OCI-LY3 (cell line): Measurements from ENCODE around the gene NR1H3.

Experiments
- H2AFZ ChIP-seq: fragments of 200-600, 300-600 bp; shearing (Covaris generic); 2 replicates; pipeline ENCODE4 v1.6.0; 2014; ENCODE audit warnings: antibody characterized with exemption, low read depth, low read length
- H3K27ac ChIP-seq: fragments of 200-600, 300-600 bp; sonication (generic); 2 replicates; pipeline ENCODE4 v1.5.1; 2014; ENCODE audit warnings: mild to moderate bottlenecking, low read length, moderate library complexity, mixed read lengths
- H3K27me3 ChIP-seq: fragments of 200-600, 300-600 bp; sonication (generic); 2 replicates; pipeline ENCODE4 v1.6.1; 2014; ENCODE audit warnings: low read depth, low read length, mixed read lengths
- H3K36me3 ChIP-seq: fragments of 200-600, 300-600 bp; sonication (generic); replicated peaks from 2 replicates; pipeline ENCODE3; 2014; ENCODE audit warnings: low read depth, low read length, mixed read lengths
- H3K4me1 ChIP-seq: fragments of 300-600, 200-600 bp; sonication (generic); 2 replicates; pipeline ENCODE4 v1.6.1; 2014; ENCODE audit warnings: low read length, mixed read lengths
- H3K4me2 ChIP-seq: fragments of 200-600, 300-600 bp; sonication (generic); 2 replicates; pipeline ENCODE4 v1.6.1; 2014; ENCODE audit warnings: low read length, mixed read lengths
- H3K4me3 ChIP-seq: fragments of 300-600, 200-600 bp; sonication (generic); 2 replicates; pipeline ENCODE4 v1.5.1; 2014; ENCODE audit warnings: antibody characterized with exemption, mild to moderate bottlenecking, low read length, moderate library complexity
- H3K79me2 ChIP-seq: fragments of 300-600, 200-600 bp; shearing (Covaris generic); 2 replicates; pipeline ENCODE4 v1.6.1; 2014; ENCODE audit warnings: mild to moderate bottlenecking, low read length, mixed read lengths
- H3K9ac ChIP-seq: fragments of 300-600, 200-600 bp; shearing (Covaris generic); 2 replicates; pipeline ENCODE4 v1.6.0; 2014; ENCODE audit warnings: mild to moderate bottlenecking, low read length, moderate library complexity
- H3K9me3 ChIP-seq: fragments of 200-600, 300-600 bp; shearing (Covaris generic); 2 replicates; pipeline ENCODE4 v1.6.1; 2014; ENCODE audit warnings: low read length, mixed read lengths; ENCODE audit not compliant: insufficient read depth
- H4K20me1 ChIP-seq: fragments of 200-600, 300-600 bp; sonication (generic); 2 replicates; pipeline ENCODE4 v1.6.1; 2016; ENCODE audit warnings: low read length, mixed read lengths; ENCODE audit not compliant: insufficient read depth
- EZH2phosphoT487 ChIP-seq: fragments of 200-600 bp; shearing (Covaris generic); IDR thresholded peaks from 2 replicates; pipeline ENCODE4 v1.6.1; 2018; ENCODE audit warnings: antibody characterized with exemption, mixed run types, low read depth
- TF ChIP-seq, protein P1 (sequence below): fragments of 200-600, 300-600 bp; sonication (generic); IDR thresholded peaks from 2 replicates; pipeline ENCODE4 v1.5.1; 2014; ENCODE audit warnings: antibody characterized with exemption, low read length, low read depth

The NR1H3 gene

DNA sequence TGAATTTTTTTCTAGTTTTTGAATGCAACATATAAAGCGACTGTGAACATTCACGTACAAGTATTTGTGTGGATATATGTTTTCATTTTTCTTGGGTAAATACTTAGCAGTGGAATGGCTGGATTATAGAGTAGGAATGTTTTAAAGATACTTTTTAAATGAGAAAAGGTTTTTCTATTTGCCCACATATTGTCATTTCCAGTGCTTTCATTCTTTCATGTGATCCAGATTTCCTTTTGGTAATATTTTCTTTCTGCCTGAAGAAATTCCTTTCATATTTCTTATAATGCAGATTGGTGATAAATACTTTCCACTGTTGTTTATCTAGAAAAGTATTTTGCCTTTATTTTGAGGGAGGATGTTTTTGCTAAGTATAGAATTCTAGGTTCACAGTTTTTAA, 35.1 kb upstream of the NR1H3 start:
- Histone ChIP-seq H3K27me3 (no peaks in the 10 kb centered on the region), H3K36me3 (peaks cover 42% of the 10 kb centered on the region), H3K4me2 (no peak overlapping the region), H3K4me3 (no peak overlapping the region), H2AFZ (no peak overlapping the region), H4K20me1 (peaks cover 8% of the 10 kb centered on the region; the same call in 1 of the 2 replicates), H3K9ac (no peak overlapping the region), H3K27ac (no peak overlapping the region), H3K9me3 (no peaks in the 10 kb centered on the region), H3K4me1 (peaks cover 20% of the 10 kb centered on the region), H3K79me2 (peaks cover 5% of the 10 kb centered on the region; the same call in 1 of the 2 replicates)
- TF ChIP-seq EZH2phosphoT487: no peak
- TF ChIP-seq, protein P1, sequence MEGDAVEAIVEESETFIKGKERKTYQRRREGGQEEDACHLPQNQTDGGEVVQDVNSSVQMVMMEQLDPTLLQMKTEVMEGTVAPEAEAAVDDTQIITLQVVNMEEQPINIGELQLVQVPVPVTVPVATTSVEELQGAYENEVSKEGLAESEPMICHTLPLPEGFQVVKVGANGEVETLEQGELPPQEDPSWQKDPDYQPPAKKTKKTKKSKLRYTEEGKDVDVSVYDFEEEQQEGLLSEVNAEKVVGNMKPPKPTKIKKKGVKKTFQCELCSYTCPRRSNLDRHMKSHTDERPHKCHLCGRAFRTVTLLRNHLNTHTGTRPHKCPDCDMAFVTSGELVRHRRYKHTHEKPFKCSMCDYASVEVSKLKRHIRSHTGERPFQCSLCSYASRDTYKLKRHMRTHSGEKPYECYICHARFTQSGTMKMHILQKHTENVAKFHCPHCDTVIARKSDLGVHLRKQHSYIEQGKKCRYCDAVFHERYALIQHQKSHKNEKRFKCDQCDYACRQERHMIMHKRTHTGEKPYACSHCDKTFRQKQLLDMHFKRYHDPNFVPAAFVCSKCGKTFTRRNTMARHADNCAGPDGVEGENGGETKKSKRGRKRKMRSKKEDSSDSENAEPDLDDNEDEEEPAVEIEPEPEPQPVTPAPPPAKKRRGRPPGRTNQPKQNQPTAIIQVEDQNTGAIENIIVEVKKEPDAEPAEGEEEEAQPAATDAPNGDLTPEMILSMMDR: no peak

DNA sequence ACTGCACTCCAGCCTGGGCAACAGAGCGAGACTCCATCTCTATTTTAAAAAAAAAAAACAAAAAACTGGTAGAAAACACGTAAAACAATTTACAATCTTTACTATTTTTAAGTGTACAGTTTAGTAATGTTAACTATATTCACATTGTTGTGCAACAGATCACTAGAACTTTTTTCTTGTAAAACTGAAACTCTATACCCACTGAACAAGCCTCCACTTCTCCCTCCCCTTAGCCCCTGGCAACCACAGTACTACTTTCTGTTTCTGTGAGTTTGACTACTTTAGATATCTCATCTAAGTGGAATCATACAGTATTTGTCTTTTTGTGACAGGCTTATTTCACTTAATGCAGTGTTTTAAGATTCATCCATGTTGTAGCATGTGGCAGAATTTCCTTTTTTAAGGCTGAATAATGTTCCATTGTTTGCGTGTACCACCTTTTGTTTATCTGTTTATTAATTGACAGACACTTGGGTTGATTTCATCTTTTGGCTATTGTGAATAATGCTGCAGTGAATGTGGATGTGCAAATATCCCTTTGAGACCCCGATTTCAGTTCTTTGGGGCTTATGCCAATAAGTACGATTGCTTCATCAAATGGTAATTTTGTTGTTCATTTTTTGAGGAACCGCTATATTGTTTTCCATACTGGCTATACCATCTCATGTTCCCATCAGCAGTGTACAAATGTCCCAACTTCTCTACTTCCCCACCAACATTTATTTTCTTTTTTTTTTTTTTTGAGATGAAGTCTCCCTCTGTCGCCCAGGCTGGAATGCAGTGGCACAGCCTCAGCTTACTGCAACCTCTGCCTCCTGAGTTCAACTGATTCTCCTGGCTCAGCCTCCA, 32.0 kb upstream of the NR1H3 start:
- Histone ChIP-seq H3K27me3 (no peaks in the 10 kb centered on the region), H3K9ac (no peak overlapping the region), H2AFZ (no peak overlapping the region), H3K79me2 (no peaks in the 10 kb centered on the region), H3K36me3 (peaks cover 29% of the 10 kb centered on the region), H3K4me3 (no peak overlapping the region), H4K20me1 (0 out of 2 replicates have a peak, but pooled peaks cover 4% of the 10 kb centered on the region), H3K27ac (no peak overlapping the region), H3K9me3 (no peaks in the 10 kb centered on the region), H3K4me2 (no peak overlapping the region), H3K4me1 (peaks cover 7% of the 10 kb centered on the region; the same call in 1 of the 2 replicates)
- TF ChIP-seq, protein P1: no peak
- TF ChIP-seq EZH2phosphoT487: no peak

DNA sequence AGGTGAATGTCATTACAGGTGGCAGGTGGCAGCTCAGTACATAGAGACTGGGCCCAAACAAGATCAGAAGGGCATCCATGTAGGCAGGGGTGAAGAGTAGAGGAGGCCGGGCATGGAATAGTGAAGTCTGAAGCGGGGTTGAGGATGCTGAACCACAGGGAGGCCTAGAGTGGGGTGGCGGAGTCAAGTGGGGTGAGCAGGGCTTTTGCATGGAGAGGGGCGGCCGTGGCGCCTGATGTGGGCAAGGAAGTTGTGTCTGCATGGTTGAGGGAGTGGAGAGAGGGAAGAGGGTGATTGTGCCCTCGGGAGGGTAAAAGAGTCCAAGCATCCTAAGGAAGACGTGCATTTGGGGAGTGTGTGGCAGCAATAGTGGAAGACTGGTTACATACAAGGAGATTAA, 28.6 kb upstream of the NR1H3 start:
- Histone ChIP-seq H4K20me1 (0 out of 2 replicates have a peak, but pooled peaks cover 4% of the 10 kb centered on the region), H3K27me3 (no peaks in the 10 kb centered on the region), H3K27ac (no peak overlapping the region), H3K36me3 (peaks cover 20% of the 10 kb centered on the region), H3K4me2 (no peak overlapping the region), H3K4me1 (peaks cover 7% of the 10 kb centered on the region; the same call in 1 of the 2 replicates), H3K4me3 (no peak overlapping the region), H3K79me2 (no peaks in the 10 kb centered on the region), H3K9ac (no peak overlapping the region), H2AFZ (no peak overlapping the region), H3K9me3 (no peaks in the 10 kb centered on the region)
- TF ChIP-seq, protein P1: no peak
- TF ChIP-seq EZH2phosphoT487: no peak

DNA sequence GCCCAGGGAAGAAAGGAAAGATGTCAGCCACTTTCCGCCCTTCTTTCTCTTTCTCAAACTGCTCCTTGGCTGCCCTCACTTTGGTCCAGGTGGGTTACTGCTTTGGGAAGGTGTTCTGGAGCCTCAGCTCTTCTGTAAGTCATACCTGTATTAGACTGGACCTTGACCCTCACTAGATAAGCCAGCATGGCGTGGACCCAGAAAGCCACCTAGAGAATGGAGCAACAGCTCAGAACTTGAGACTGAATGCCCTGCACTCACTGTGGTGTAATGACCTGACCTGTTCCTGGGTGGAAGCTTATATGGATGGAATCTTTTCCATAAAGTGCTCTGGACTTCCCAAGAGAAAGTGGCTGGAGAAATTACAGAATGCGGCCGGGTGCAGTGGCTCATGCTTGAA, 24.7 kb upstream of the NR1H3 start:
- H3K9me3 ChIP-seq: no peaks in the 10 kb centered on the region
- H3K27me3 ChIP-seq: no peaks in the 10 kb centered on the region
- no peak for TF ChIP-seq EZH2phosphoT487
- TF ChIP-seq, protein P1: no peak
- no peaks in the 10 kb centered on the region for H4K20me1 ChIP-seq
- peaks cover 25% of the 10 kb centered on the region for H3K36me3 ChIP-seq
- H3K4me3 ChIP-seq: no peak overlapping the region
- no peak overlapping the region for H3K4me2 ChIP-seq
- H3K79me2 ChIP-seq: no peaks in the 10 kb centered on the region
- H2AFZ ChIP-seq: no peak overlapping the region
- H3K27ac ChIP-seq: no peak overlapping the region
- no peak overlapping the region for H3K9ac ChIP-seq
- no peaks in the 10 kb centered on the region for H3K4me1 ChIP-seq
